SK-N-SH (cell line): ENCODE data around the gene PTGES3. TPM values are rescaled to one million over a fixed set of nuclear protein-coding genes. Genes with fewer than 3 reads are reported as not detected.

ENCODE experiments used
- CTCF ChIA-PET: fragments of 300-600, 350-600 bp; formaldehyde crosslinking; extraction: SDS; loops from one replicate; lab custom pipeline; 2021; lab: Yijun Ruan, JAX
- POLR2A ChIA-PET: fragments of 350-600 bp; sonication (Branson Sonifier 250); formaldehyde crosslinking; extraction: SDS; loops from one replicate; lab custom pipeline; 2020; ENCODE audit warnings: antibody characterized with exemption, inconsistent platforms; lab: Yijun Ruan, JAX
- DNase-seq: peaks from one replicate; pipeline ENCODE4 v3.0.0; 2012
- H2AFZ ChIP-seq: fragments of 200-600 bp; sonication (generic); 2 replicates; pipeline ENCODE4 v1.8.1; 2016; ENCODE audit warnings: antibody characterized with exemption, mild to moderate bottlenecking, low read depth
- H3F3A ChIP-seq: fragments of 200-600 bp; sonication (generic); replicated peaks from 2 replicates; pipeline ENCODE3; 2016; ENCODE audit warnings: antibody characterized with exemption, mild to moderate bottlenecking; ENCODE audit not compliant: insufficient read depth
- H3K27ac ChIP-seq, 2 experiments: fragments of 200-500 bp in 1 of 2; fragments of 200-600 bp in 1 of 2; sonication (Bioruptor generic) in 1 of 2; sonication (generic), shearing (Covaris generic) in 1 of 2; 2 replicates each; pipeline versions ENCODE4 v1.5.1 to v1.6.1; 2014 to 2016; ENCODE audit warnings: low read depth in 2 of 2, inconsistent platforms in 1 of 2, low read length in 1 of 2, mild to moderate bottlenecking in 1 of 2, mixed read lengths in 1 of 2
- H3K27me3 ChIP-seq: fragments of 200-600 bp; sonication (generic), shearing (Covaris generic); 2 replicates; pipeline ENCODE4 v1.6.1; 2016; ENCODE audit warnings: mixed run types; ENCODE audit not compliant: insufficient read depth
- H3K36me3 ChIP-seq, 2 experiments: fragments of 200-500 bp in 1 of 2; fragments of 200-600 bp in 1 of 2; sonication (Bioruptor generic) in 1 of 2; sonication (generic) in 1 of 2; replicated peaks in 1 of 2; 2 replicates each; pipeline versions ENCODE3 to v1.5.1; 2014 to 2016; ENCODE audit warnings: low read length in 1 of 2, mild to moderate bottlenecking in 1 of 2; ENCODE audit not compliant: insufficient read depth in 2 of 2, control insufficient read depth in 1 of 2
- H3K4me1 ChIP-seq, 2 experiments: fragments of 200-500 bp in 1 of 2; fragments of 200-600 bp in 1 of 2; sonication (Bioruptor generic) in 1 of 2; sonication (generic), shearing (Covaris generic) in 1 of 2; 2 replicates each; pipeline versions ENCODE4 v1.5.1 to v1.6.1; 2014 to 2016; ENCODE audit warnings: low read depth in 1 of 2, low read length in 1 of 2, mixed run types in 1 of 2; ENCODE audit not compliant: insufficient read depth in 2 of 2, control insufficient read depth in 1 of 2
- H3K4me2 ChIP-seq: fragments of 200-600 bp; sonication (generic), shearing (Covaris generic); 2 replicates; pipeline ENCODE4 v1.6.1; 2017; ENCODE audit warnings: mixed run types
- H3K4me3 ChIP-seq, 2 experiments: fragments of 200-500 bp in 1 of 2; fragments of 200-600 bp in 1 of 2; sonication (Bioruptor generic) in 1 of 2; sonication (generic), shearing (Covaris generic) in 1 of 2; 2 replicates each; pipeline versions ENCODE4 v1.5.1 to v1.8.1; 2014 to 2016; ENCODE audit warnings: low read depth in 2 of 2, inconsistent platforms in 1 of 2, low read length in 1 of 2, mild to moderate bottlenecking in 1 of 2, mixed read lengths in 1 of 2, moderate library complexity in 1 of 2
- H3K79me2 ChIP-seq: fragments of 200-600 bp; sonication (generic); 2 replicates; pipeline ENCODE4 v1.8.1; 2017; ENCODE audit warnings: mild to moderate bottlenecking; ENCODE audit not compliant: insufficient read depth
- H3K9ac ChIP-seq: fragments of 200-600 bp; sonication (generic); 2 replicates; pipeline ENCODE4 v1.6.1; 2017; ENCODE audit warnings: mixed run types
- H3K9me2 ChIP-seq: fragments of 200-600 bp; sonication (generic); 2 replicates; pipeline ENCODE4 v1.6.1; 2017; ENCODE audit warnings: mixed run types
- H3K9me3 ChIP-seq: fragments of 200-600 bp; sonication (generic); 2 replicates; pipeline ENCODE4 v1.6.1; 2017; ENCODE audit warnings: mixed run types, mild to moderate bottlenecking, moderate library complexity
- H4K20me1 ChIP-seq: fragments of 200-600 bp; sonication (generic); 2 replicates; pipeline ENCODE4 v1.6.1; 2017; ENCODE audit warnings: mild to moderate bottlenecking, mixed run types; ENCODE audit not compliant: insufficient read depth
- CHD2 ChIP-seq: fragments of 150-350 bp; IDR thresholded peaks from 2 replicates; pipeline ENCODE4 v1.6.1; 2018; ENCODE audit warnings: low read length; ENCODE audit not compliant: partially characterized antibody
- TAF1 ChIP-seq: IDR thresholded peaks from 2 replicates; pipeline ENCODE4 v1.6.1; 2012; ENCODE audit warnings: low read depth, mild to moderate bottlenecking, low read length, moderate library complexity, borderline replicate concordance
- WGBS: methylation state at CpG from one replicate; pipeline ENCODE4 v1.1.6; 2017; ENCODE audit warnings: low lambda C conversion rate; 5-methylcytosine and 5-hydroxymethylcytosine counted together
- polyA plus RNA-seq, 3 experiments: library from polyadenylated mRNA; depleted of rRNA; stranded (reverse); fragments of >200 nt; gene quantifications; 2 replicates each; pipeline ENCODE4 v1.2.3, GENCODE V29; 2012
- TF ChIP-seq, protein P1 (sequence below): fragments of 200-600 bp; sonication (generic); IDR thresholded peaks from 2 replicates; pipeline ENCODE4 v1.6.1; 2017; ENCODE audit warnings: antibody characterized with exemption, mild to moderate bottlenecking, moderate library complexity
- TF ChIP-seq, protein P2 (sequence below): IDR thresholded peaks from 2 replicates; pipeline ENCODE4 v1.4.0; 2012; ENCODE audit warnings: low read depth, borderline replicate concordance
- TF ChIP-seq, protein P3 (sequence below): IDR thresholded peaks from 2 replicates; pipeline ENCODE4; 2012

Gene PTGES3
- polyA plus RNA-seq, 1 of the 3 experiments (the other 2 are of a cell fraction) = 38.9 TPM

DNA sequence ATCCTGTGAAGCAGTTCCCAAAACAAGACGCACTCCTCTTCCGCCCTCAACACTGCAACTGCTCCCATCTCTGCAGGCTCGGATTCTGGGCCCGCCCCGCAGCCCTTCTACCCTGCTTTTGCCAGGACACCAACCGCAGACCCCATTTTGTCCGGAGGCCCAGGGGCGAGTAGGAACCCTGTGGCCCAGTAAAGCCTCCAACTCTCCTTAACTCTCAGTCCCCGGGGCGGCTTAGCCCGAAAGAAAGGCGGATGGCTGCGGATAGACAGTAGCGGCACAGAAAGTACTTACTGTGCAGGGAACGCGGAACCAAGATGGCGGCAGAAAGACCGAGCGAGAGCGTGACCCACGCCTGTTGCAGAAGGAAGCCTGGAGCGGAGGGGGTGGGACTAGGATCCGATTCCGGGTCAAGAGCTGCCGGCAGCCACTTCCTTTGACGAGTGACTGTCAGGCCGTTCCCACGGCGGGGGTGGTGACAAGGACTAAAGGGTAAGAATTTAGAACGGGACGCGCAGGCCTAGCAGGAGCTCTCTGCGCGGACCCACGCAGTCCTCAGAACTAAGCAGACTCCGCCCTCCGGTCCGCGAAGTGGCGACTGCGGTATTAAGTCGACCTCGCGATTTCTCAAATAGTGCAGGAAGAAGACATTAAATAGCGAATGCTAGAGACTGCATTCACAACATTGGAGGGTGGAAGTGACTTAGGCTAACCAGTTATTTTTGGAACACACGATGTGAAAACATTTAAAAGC, 37.1 kb upstream of the PTGES3 start, which contains the start of gene NACA (continued):
- peak; percentile 96 for TF ChIP-seq TAF1
- TF ChIP-seq, protein P1, sequence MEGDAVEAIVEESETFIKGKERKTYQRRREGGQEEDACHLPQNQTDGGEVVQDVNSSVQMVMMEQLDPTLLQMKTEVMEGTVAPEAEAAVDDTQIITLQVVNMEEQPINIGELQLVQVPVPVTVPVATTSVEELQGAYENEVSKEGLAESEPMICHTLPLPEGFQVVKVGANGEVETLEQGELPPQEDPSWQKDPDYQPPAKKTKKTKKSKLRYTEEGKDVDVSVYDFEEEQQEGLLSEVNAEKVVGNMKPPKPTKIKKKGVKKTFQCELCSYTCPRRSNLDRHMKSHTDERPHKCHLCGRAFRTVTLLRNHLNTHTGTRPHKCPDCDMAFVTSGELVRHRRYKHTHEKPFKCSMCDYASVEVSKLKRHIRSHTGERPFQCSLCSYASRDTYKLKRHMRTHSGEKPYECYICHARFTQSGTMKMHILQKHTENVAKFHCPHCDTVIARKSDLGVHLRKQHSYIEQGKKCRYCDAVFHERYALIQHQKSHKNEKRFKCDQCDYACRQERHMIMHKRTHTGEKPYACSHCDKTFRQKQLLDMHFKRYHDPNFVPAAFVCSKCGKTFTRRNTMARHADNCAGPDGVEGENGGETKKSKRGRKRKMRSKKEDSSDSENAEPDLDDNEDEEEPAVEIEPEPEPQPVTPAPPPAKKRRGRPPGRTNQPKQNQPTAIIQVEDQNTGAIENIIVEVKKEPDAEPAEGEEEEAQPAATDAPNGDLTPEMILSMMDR = no peak
- TF ChIP-seq, protein P2, sequence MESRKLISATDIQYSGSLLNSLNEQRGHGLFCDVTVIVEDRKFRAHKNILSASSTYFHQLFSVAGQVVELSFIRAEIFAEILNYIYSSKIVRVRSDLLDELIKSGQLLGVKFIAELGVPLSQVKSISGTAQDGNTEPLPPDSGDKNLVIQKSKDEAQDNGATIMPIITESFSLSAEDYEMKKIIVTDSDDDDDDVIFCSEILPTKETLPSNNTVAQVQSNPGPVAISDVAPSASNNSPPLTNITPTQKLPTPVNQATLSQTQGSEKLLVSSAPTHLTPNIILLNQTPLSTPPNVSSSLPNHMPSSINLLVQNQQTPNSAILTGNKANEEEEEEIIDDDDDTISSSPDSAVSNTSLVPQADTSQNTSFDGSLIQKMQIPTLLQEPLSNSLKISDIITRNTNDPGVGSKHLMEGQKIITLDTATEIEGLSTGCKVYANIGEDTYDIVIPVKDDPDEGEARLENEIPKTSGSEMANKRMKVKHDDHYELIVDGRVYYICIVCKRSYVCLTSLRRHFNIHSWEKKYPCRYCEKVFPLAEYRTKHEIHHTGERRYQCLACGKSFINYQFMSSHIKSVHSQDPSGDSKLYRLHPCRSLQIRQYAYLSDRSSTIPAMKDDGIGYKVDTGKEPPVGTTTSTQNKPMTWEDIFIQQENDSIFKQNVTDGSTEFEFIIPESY = peak; percentile 83; the same call in 1 of the 2 replicates
- TF ChIP-seq, protein P3, sequence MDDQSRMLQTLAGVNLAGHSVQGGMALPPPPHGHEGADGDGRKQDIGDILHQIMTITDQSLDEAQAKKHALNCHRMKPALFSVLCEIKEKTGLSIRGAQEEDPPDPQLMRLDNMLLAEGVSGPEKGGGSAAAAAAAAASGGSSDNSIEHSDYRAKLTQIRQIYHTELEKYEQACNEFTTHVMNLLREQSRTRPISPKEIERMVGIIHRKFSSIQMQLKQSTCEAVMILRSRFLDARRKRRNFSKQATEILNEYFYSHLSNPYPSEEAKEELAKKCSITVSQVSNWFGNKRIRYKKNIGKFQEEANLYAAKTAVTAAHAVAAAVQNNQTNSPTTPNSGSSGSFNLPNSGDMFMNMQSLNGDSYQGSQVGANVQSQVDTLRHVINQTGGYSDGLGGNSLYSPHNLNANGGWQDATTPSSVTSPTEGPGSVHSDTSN = peak; percentile 89
- TF ChIP-seq, all 33 proteins: peak for 14

DNA sequence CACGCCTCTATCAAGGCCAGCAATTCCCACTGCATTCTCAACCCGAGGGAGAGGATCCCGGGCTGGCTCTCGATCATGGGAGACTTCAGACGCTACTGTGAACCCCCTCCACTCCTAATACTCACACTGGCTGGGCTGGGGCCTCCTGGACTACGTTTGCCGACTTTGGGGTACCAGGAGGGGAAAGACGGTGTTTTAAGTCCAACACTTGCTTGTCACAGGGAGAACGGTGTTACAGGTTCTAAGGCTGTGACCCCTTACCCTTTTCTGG, 36.6 kb upstream of the PTGES3 start:
- Histone ChIP-seq H3K27ac (peak overlapping the region; percentile 91 to 93), H2AFZ (no peak overlapping the region; the same call in 1 of the 2 replicates), H3K4me3 (peak overlapping the region; percentile 92 to 94), H3K4me1 (peaks cover 27 to 30% of the 10 kb centered on the region in 2 experiments), H3K4me2 (peak overlapping the region; percentile 91), H3K27me3 (no peaks in the 10 kb centered on the region), H3K9me3 (no peaks in the 10 kb centered on the region), H3K79me2 (peaks cover 55% of the 10 kb centered on the region), H3K36me3 (peaks cover 31 to 35% of the 10 kb centered on the region in 2 experiments), H3K9me2 (no peaks in the 10 kb centered on the region), H3F3A (peaks cover 16% of the 10 kb centered on the region), H3K9ac (peak overlapping the region; percentile 98), H4K20me1 (peaks cover 47% of the 10 kb centered on the region)
- whole genome bisulfite sequencing = 3% methylated on average over 8 of the region's 9 CpGs
- ChIA-PET POLR2A (interaction anchor here (1.0 kb wide), 1 partner anchor 12 kb away, joined by 4 read pairs; no protein-coding TSS in a partner anchor), CTCF (no interaction called here)
- DNase-seq = no peak
- no peak for TF ChIP-seq CHD2
